NCI-H2196 treated with DMSO at 0.1 percent for 48 hours (cell line): Measurements from ENCODE around the gene LYSMD3.

Experiments
- DNase-seq: peaks from one replicate; lab custom pipeline; 2025; ENCODE audit not compliant: unreplicated experiment; lab: John Stamatoyannopoulos, UW

The LYSMD3 gene

GRCh38 chr5:90483206-90483605 is 46.2 kb downstream of the LYSMD3 start:
- no peak for DNase-seq

- no peak for DNase-seq
Measured at GRCh38 chr5:90480699-90481098, 48.7 kb downstream of the LYSMD3 start.

- no peak for DNase-seq
Measured at GRCh38 chr5:90479611-90480385, 49.6 kb downstream of the LYSMD3 start.

GRCh38 chr5:90477621-90478215 is 51.7 kb downstream of the LYSMD3 start:
- no peak for DNase-seq

- no peak for DNase-seq
Measured at GRCh38 chr5:90477073-90477472, 52.3 kb downstream of the LYSMD3 start.

- no peak for DNase-seq
Measured at GRCh38 chr5:90476391-90476790, 53.0 kb downstream of the LYSMD3 start.

GRCh38 chr5:90475436-90475980 is 53.9 kb downstream of the LYSMD3 start:
- DNase-seq, result no peak

- DNase-seq, result peak; percentile 73
Measured at GRCh38 chr5:90474235-90475107, 54.9 kb downstream of the LYSMD3 start, which contains the start of the genes MBLAC2 and POLR3G. TSS of gene MBLAC2 (minus strand) at chr5:90474771. CDS start at chr5:90474292, 479 bp downstream. TSS of gene POLR3G (plus strand) at chr5:90474864. CDS start at chr5:90485568, 10,704 bp downstream.

GRCh38 chr5:90473396-90474234 is 55.8 kb downstream of the LYSMD3 start:
- DNase-seq, result no peak

- DNase-seq, result no peak
Measured at GRCh38 chr5:90472783-90473395, 56.5 kb downstream of the LYSMD3 start.
